Colonic mucosa (tissue), 4 donors: Measurements from ENCODE around the gene GLB1L2. TPM values are rescaled to one million over a fixed set of nuclear protein-coding genes. Genes with fewer than 3 reads are reported as not detected.

Experiments
- DNase-seq: peaks from one replicate; pipeline ENCODE4 v3.0.0-alpha.2; 2020
- H3K27ac ChIP-seq: fragments of 200-600 bp; one replicate; pipeline ENCODE4 v1.8.0; 2021
- H3K27me3 ChIP-seq: fragments of 200-600 bp; one replicate; pipeline ENCODE4 v1.8.0; 2021
- H3K36me3 ChIP-seq: fragments of 200-600 bp; one replicate; pipeline ENCODE4 v1.8.0; 2021
- H3K4me1 ChIP-seq: fragments of 200-600 bp; one replicate; pipeline ENCODE4 v1.8.0; 2021; ENCODE audit warnings: mild to moderate bottlenecking
- H3K4me3 ChIP-seq: fragments of 200-600 bp; one replicate; pipeline ENCODE4 v1.8.0; 2021
- H3K9ac ChIP-seq, 2 donors: one replicate each; pipeline ENCODE4 v1.7.0; 2013; ENCODE audit warnings: control low read depth in 2 of 2, low read depth in 2 of 2, low read length in 2 of 2
- H3K9me3 ChIP-seq: fragments of 200-600 bp; one replicate; pipeline ENCODE4 v1.8.0; 2021
- intact Hi-C: fragments of 100-400 bp; cut with DNase I; formaldehyde crosslinking; loops from one replicate; pipeline ENCODE4 v1.14.1; 2022
- total RNA-seq, 2 donors: library from RNA; stranded (reverse); fragmentation: NEBNext Ultra II Directional in 1 of 2; extraction: Animal tissue kit (Norgen Biotek cat#: 25700) in 1 of 2; gene quantifications; one replicate each; pipeline ENCODE4 v1.2.1, GENCODE V29; 2021
- TF ChIP-seq, protein P1 (sequence below): fragments of 200-600 bp; IDR thresholded peaks from one replicate; pipeline ENCODE4 v1.8.0; 2022; ENCODE audit warnings: antibody characterized with exemption, mild to moderate bottlenecking
- donor health status: healthy.
- donor health status: DM: no; HTN: no; CAD: no.
- donor health status: DM: no; HTN: no; CAD: no.

The GLB1L2 gene
- total RNA-seq, 2 donors from 2014 or later, result 27.2 to 31.3 TPM

GRCh38 chr11:134398644-134399292, 67.0 kb downstream of the GLB1L2 start:
- Histone ChIP-seq H3K4me1 (no peaks in the 10 kb centered on the region), H3K4me3 (no peak overlapping the region), H3K9me3 (no peaks in the 10 kb centered on the region), H3K36me3 (no peaks in the 10 kb centered on the region), H3K27ac (no peak overlapping the region), H3K9ac (no peak overlapping the region), H3K27me3 (no peaks in the 10 kb centered on the region)
- intact Hi-C loops, result no loop called here
- TF ChIP-seq, protein P1, sequence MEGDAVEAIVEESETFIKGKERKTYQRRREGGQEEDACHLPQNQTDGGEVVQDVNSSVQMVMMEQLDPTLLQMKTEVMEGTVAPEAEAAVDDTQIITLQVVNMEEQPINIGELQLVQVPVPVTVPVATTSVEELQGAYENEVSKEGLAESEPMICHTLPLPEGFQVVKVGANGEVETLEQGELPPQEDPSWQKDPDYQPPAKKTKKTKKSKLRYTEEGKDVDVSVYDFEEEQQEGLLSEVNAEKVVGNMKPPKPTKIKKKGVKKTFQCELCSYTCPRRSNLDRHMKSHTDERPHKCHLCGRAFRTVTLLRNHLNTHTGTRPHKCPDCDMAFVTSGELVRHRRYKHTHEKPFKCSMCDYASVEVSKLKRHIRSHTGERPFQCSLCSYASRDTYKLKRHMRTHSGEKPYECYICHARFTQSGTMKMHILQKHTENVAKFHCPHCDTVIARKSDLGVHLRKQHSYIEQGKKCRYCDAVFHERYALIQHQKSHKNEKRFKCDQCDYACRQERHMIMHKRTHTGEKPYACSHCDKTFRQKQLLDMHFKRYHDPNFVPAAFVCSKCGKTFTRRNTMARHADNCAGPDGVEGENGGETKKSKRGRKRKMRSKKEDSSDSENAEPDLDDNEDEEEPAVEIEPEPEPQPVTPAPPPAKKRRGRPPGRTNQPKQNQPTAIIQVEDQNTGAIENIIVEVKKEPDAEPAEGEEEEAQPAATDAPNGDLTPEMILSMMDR, result no peak
- DNase-seq, result no peak

DNA sequence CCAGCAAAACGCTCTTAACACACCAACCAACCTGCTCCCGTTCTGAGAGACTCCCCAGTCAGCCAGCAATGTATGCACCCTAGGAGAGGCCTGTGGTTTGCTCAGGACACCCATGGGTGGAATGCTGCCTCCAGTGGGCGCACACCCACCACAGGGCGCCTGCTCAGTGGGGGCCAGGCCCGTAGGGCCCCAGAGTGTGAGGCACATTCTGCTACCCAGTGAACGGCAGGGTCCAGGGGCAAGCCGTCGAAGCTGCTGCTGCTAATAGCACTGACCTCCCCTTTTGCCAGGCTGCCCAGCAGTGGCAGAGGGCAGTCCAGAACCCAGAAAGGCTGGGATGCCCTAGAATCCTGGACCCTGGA, 67.5 kb downstream of the GLB1L2 start:
- intact Hi-C loops, result no loop called here
- no peaks in the 10 kb centered on the region for H3K9me3 ChIP-seq
- H3K4me1 ChIP-seq, result no peaks in the 10 kb centered on the region
- DNase-seq, result no peak
- H3K27me3 ChIP-seq, result no peaks in the 10 kb centered on the region
- no peaks in the 10 kb centered on the region for H3K36me3 ChIP-seq
- H3K27ac ChIP-seq, result no peak overlapping the region
- no peak overlapping the region for H3K4me3 ChIP-seq
- TF ChIP-seq, protein P1, result no peak
- H3K9ac ChIP-seq, result no peak overlapping the region

DNA sequence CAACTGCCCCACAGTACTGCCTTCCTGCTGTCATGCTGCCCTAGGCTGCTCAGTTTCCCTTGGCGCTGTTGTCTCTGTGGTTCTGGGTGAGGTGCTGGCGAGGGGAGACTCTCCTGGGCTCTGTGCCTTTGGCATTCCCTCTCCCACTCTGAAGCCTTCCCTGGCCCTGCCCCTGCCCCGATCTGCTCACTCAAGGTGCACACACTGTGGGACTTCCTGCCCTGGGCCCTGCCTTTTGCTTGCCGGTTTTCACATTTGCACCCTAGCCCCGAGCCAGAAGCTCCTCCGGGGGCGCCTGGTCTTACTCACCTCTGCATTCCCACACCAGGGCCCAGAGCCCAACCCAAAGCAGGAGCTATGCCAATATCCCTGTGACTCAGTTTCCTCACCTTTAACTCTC, 68.2 kb downstream of the GLB1L2 start:
- no peaks in the 10 kb centered on the region for H3K4me1 ChIP-seq
- TF ChIP-seq, protein P1, result no peak
- DNase-seq, result no peak
- no peak overlapping the region for H3K9ac ChIP-seq
- no peaks in the 10 kb centered on the region for H3K27me3 ChIP-seq
- no peak overlapping the region for H3K4me3 ChIP-seq
- H3K27ac ChIP-seq, result no peak overlapping the region
- no peaks in the 10 kb centered on the region for H3K36me3 ChIP-seq
- intact Hi-C loops, result no loop called here
- H3K9me3 ChIP-seq, result no peaks in the 10 kb centered on the region

DNA sequence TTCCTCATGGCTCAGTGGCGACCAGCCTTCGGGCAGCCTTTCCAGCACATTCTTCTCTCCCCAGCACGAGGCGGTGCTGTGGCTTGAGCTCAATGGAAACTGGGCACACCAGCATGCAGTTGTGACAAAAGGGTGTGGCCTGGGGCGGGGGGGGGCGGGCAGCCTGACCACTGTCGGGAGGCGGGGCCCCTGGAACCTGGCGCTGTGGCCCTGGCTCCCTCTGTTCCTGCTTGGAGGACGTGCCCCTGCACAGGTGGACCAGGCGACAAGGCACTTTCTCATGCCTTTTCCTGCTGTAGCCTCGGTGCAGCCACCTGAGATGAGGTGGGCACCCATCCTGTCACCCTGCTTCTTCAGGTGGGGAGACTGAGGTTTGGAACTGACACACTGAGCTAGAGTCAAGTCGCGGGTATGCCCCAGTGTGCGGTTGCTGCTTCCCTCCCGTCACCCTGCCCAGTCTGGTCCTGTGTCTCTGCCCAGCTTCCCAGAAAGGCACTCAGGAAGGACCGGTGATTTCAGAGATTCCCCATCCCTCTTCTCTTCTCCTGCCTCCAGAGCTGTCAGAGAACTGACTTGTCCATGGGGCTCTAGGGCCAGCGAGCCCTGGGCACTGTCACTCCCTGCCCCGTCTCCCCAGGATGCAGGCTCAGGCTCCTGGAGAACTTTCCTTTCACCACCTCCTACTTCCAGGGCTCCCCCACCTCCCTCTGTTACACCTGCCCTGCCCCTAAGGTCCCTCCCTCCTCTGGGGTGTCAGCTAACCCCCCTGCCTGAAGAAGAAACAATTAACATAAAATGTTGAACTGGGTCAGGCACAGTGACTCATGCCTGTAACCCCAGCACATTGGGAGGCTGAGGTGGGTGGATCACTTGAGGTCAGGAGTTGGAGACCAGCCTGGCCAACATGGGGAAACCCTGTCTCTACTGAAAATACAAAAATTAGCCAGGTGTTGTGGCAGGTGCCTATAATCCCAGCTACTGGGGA, 70.3 kb downstream of the GLB1L2 start:
- Histone ChIP-seq H3K4me3 (no peak overlapping the region), H3K9me3 (no peaks in the 10 kb centered on the region), H3K36me3 (no peaks in the 10 kb centered on the region), H3K9ac (no peak overlapping the region), H3K4me1 (no peaks in the 10 kb centered on the region), H3K27me3 (no peaks in the 10 kb centered on the region), H3K27ac (no peak overlapping the region)
- intact Hi-C loops, result no loop called here
- no peak for DNase-seq
- TF ChIP-seq, protein P1, result no peak

DNA sequence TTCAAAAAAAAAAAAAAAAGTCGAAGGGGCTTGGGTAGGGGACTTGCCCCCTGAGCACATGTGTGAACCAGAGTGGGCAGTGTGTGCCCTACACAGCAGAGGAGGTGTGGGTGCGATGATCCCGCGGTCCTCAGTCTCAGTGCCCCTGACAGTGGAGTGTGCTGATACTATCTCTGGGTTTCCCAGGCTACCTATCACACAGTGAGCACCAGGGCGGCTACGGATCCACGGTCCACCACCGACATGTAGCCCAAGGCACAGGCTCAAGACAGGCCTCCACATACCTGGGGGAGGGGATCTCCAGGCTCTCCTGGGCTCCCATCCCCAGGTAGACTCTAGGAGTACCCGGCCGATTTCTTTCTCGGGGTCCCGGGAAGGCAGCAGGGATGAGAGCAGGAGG, 71.1 kb downstream of the GLB1L2 start:
- intact Hi-C loops, result no loop called here
- H3K27ac ChIP-seq, result no peak overlapping the region
- H3K4me1 ChIP-seq, result no peaks in the 10 kb centered on the region
- H3K9me3 ChIP-seq, result no peaks in the 10 kb centered on the region
- TF ChIP-seq, protein P1, result no peak
- no peak for DNase-seq
- no peak overlapping the region for H3K4me3 ChIP-seq
- H3K36me3 ChIP-seq, result no peaks in the 10 kb centered on the region
- H3K9ac ChIP-seq, result no peak overlapping the region
- no peaks in the 10 kb centered on the region for H3K27me3 ChIP-seq
